HG02852 (cell line): ENCODE measurements around the gene CIPC.

Experiments used
- ATAC-seq: cut with Tn5 transposase; IDR thresholded peaks from one replicate; pipeline ENCODE4 v1.9.1; 2021; ENCODE audit warnings: mild to moderate bottlenecking, moderate library complexity; ENCODE audit not compliant: unreplicated experiment

Gene CIPC

GRCh38 chr14:77123381-77124325, 25.6 kb downstream of the CIPC start:
- ATAC-seq: no peak

DNA sequence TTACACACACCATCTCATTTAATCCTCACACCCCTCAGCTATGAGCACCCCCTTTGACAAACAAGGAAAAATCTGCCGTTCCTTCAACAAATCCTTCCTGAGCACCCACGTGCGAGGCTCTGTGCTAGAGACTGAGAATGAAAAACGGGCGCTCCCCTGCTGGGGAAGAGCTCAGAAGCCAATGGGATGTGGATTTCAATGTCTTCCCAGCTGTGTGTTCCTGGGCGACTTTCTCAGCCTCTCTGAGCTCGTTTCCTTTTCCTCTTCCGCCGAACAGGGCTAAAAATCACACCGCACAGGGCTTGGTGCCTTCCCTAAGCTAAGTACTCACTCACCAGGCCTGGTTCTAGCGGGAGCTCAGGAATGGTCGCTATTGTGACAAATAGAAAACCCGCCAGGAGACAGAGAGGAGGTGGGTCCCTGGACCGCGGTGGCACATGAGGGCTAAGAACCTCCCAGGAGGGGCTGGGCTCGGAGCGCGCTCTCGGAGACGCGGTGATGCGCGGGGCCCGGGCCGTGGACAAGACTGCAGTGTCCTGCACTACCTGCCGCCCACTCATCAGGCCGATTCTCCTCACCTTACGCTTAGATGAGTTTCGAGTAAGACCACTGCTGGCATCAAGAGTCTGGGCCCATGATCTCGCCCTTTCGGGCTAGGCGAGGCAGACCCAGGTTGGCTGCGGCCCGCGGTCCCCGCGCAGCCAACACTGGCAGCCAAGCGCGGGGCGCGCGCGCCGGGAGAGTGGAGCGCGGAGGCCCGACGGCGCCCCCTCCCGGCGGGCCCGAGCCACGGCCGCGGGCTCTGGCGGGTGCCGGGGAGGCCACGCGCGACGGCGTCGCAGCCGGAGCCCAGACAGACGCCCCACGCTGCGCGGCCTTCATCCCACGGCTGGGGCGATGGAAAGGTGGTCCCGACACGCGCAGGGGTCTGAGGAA, 26.6 kb downstream of the CIPC start:
- no peak for ATAC-seq

DNA sequence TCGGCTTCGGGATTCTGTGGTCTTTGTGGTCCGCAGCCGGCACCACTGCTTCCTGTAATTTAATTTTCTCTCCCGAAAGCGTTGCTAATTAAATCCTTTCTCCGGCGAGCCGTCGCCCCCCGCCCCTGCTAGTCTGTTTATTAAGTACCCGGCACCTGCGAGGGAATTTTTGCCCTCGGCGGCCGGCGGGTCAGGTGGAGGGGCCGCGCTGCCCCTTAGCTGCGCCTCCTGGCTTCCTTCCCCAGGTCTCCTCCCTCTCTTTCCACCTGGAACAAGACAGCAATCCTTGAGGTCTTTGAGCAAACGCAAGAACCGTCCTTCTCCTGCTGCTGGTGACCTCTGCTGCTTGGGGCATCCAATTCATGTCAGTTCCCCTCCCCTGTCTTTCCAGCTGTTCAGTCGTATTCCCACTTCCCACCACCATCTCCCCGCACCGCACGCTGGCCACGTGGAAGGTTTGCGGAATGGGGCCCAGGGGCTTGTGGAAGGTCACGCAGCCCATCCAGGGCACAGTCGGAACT, 27.3 kb downstream of the CIPC start:
- ATAC-seq: no peak

DNA sequence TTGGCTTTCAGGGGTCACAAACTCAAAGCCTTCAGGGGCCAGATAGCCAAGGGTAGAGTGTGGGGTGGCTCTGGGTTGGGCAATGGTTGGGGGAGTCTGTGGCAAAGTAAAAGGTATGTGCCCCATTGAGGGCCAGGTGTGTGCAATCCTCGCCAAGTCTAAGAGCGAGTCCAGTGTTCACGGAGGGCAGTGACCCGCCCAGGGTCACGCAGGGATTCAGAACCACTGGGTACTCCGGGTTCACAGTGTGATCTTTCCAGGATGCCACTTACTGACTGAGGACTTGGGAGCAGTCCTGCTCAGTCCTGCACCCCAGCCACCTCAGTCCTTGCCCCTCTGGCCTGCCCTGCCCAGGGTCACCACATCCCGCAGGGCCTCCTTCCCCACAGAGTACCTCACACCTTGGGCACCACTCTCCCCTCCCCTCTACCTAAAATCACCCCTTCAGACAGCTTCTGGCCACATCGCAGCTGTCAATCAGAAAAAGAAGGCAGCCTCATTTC, 27.8 kb downstream of the CIPC start:
- no peak for ATAC-seq

DNA sequence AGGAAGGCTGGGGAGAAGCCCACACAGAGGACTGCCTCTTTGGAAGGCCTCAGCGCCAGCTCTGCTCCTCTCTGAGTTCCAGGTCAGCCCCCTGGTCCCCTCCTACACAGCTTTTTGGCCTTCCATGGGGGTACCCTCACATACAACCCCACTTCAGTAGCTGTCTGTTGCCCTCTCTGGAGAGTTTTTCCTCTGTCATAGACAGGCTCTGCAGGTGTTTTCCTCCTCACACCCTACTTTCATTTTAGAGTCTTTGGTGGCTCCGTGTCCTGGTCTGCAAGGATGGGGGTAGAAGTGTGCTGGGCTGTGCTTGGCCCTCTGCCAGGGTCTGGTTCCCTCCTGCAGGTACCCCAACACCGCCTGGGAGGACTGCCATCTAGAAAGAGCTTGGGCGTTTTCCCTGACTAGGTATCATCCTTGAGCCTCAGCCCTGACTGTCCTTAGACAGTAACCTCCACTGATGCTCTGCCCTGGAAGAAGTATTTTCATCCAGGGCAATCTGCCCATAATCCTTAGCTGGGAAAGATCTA, 28.5 kb downstream of the CIPC start:
- no peak for ATAC-seq

- ATAC-seq: no peak
Observed at GRCh38 chr14:77128414-77128891, 30.4 kb downstream of the CIPC start.

- ATAC-seq: no peak
Observed at GRCh38 chr14:77130386-77130785, 32.3 kb downstream of the CIPC start.

DNA sequence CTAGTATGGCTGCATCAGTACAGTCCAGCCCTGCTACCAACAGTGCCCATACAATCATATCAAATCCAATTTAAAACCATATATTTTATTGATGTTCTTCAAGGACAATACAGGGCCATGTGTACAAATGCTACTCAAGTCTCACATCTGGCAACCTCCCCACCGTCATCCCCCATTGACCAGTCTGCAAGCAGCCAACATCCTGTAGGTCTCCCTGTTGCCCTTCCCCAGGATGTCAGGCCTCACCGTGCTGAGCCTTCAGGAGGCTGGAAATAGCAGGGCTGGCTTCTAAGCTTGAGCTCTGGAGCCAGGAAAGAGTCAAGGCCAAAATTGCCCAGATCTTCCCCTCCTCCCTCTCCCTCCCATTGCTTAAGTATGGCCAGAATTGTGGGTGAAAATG, 33.1 kb downstream of the CIPC start:
- ATAC-seq: no peak

DNA sequence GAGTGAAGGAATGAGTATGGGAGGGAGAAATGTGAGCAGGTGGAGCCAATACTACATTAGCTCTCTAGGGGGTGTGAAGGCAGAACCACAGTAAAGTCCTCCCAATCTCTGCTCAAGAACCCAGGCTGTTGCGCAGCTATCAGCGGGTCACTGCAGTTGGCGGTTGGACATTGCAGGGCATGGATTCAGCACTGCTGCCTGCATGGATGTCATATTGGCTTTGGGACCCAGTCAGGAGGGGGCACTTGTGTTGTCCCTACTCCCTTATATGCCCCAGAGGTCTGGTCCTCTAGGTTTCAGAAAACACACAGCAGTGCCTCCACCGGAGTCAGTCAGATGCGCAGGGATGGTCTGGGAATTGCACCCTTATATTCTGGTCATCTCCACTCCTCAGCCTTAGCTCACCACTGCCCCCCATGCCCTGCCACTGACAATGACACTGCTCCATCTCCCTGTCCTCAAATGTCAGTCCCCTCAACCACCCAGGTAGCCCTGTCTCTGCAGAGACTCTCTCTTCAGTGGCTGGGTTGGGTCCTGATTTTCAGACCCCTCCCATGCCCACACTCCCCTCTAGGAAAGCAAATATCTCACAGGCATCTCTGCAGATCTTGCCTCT, 33.9 kb downstream of the CIPC start:
- no peak for ATAC-seq

- ATAC-seq: peak; percentile 64
Observed at GRCh38 chr14:77133720-77134338, 35.8 kb downstream of the CIPC start.

GRCh38 chr14:77139022-77139421, 41.0 kb downstream of the CIPC start:
- ATAC-seq: no peak

DNA sequence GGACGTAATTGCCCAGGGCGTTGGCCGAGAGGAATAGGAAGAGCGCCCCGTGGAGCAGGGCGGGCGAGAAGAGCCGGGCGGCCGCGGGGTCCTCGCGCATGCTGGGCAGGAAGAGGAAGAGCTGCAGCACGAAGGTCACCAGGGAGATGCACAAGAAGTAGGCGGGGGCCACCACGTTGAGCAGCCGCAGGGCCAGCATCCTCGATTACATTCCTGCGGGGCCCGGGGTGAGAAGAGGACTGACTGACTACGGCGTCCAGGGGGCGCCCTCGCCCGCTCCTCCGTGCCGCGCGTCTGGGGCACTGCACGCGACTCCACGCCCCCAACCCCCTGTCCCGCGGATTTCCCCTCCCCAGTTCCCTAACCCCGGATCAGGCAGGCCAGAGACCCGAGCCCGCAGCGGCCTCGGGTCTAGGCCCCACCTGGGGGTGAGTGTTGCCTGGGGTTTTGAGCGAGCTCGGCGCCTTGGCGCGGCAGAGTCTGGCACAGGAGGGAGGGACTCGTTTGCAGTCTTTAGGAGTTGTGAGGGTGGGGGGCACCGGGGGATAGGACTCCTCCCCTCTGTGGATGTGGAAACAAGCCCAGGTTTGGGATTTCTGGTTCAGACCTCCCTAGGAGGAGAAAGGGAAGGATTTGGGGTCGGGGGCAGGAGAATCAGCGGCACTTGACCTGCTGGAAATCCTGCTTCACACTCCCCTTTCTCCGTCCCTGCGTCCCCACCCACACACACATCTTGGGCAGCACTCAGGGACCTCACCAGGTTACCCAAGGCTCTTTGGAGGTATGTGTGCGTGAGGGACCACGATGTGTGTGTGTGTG, 41.7 kb downstream of the CIPC start:
- ATAC-seq: no peak

DNA sequence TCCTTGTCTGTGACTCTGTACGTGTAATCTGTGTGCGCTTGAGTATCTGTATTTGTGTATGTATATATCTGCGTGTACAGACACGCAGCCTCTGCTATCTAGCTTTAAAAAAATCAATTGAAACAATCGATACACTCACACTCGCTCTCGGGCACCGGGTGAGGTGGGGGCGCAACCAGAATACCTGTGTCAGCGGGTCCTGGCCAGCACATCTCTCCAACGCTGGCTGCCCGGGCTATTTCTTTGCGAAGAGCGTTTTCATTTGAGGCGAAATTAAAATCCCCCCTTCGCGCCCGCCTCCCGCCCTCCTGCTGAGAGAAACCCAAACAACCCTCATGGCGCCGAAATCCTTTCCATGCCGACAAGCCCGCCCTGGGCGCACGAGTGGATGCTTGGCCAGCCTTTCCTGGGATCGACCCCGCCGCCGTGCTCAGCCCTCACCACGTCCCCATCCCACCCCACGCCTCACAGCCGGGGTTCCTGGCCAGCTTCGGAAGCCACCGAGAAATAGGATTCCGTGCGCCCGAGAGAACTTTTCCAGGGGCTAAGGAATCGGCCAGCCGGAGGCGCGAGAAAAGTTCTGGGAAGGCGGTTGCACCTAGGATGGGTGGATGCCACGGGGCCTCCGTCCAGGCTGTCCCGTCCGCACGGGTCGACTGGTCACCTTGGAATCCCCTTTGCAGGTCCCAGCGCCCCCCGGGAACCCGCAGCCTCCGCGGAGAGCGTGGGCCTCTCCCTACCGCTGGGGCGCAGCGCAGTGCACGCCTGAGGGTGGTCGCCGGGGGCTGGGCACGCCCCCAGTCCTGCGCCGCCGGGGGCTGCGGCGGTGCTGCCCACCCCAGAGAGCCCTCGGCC, 42.5 kb downstream of the CIPC start:
- ATAC-seq: no peak

DNA sequence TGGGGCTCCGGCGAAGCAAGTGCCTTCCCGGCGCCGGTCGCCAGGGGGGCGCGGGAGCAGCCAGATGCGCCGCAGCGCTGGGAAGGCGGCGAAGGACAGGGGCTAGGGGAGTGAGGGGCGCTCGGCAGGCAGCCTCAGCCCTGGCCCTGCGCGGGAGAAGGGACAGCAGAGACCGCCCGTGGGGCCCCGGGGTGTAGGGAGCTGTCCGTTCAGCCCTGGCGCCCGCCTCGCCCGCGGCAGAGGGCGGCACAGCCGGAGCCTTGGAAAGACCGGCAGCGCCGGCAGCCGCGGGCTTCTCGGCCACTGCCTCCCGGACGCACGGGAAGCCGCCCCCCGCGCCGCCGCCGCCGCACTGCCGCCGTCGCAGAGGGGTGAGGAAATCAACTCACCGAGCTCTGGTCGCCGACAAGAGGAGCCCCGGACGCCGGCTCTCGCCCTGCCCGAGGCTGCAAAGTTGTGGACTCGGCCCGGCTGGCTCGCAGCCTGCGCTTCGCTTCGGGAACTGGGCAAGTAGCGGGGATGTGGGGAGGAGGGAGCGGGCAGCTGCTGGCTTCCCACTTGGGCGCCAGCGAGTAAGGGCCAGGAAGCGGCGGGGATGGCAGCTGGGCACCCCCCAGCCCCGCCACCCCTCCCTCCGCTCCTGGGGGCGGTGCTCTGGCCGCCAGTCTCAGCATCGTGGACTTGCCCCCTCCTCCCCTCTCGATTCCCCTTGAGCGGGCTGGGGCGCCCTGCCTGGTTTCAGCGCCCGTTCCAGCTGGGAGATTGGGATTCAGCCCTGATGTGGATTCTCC, 43.4 kb downstream of the CIPC start, which contains the start of gene ZDHHC22:
Gene ZDHHC22, minus strand, starts transcription at position 578 of the 791 bp plus-strand sequence. CDS start 2,053 bp downstream, outside the sequence.
- no peak for ATAC-seq

GRCh38 chr14:77142005-77142800, 44.1 kb downstream of the CIPC start:
- ATAC-seq: no peak

DNA sequence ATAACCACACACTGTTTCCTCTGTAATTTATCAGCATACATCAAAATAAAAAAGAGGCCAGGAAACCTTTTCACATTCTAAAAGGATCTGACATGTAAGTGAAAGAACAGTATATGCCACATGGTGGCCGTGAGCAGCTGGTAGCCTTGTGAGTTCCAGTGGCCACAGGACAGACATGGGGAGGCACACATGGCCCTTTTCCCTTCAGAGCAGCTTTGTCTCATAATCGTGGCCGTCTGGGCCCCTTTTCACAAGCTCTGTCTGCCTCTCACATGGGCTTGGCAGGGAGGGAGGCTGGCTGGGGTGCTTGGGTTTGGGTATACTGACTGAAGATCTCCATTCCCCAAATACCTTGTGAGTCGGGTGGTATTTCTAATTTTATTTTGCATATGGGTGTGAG, 45.0 kb downstream of the CIPC start:
- no peak for ATAC-seq
